ENCODE measurements around the gene CERS6. TPM values are rescaled to one million over a fixed set of nuclear protein-coding genes. Genes with fewer than 3 reads are reported as not detected.

CERS6 gene
- total and polyA plus RNA-seq, 2 of the 8 experiments (the other 6 are each of a cell fraction or from before 2014, with no cell fraction given), result 6.8 to 28.2 TPM

DNA sequence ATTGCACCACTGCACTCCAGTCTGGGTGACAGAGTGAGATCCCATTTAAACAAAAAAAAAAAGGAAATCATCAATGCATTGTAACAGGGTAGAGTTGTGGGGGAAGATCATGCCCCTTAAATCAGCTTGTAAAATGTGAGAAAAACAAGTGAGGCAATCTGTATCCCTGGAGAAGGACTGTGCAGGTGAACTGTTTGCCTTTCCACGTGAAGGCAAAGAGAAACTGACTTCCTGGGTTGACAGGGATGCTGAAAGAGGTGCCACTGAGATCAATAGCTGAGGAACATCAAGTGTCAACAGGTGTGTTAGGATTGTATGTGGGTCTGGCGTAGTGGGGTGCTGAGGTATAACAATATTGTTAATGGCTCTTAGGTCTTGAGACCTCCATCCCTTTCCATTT is 48.3 kb downstream of the CERS6 start:
- H2AK5ac ChIP-seq (ENCODE audit: low read depth, low read length), result no peak overlapping the region
- H3K23ac ChIP-seq (ENCODE audit: insufficient read length), result no peak overlapping the region
- no peak overlapping the region for H2BK12ac ChIP-seq (ENCODE audit: low read depth, low read length)
- no peak for FAIRE-seq
- WGBS, 2 experiments (ENCODE audit: extremely low coverage in 1 of 2, insufficient coverage in 1 of 2, insufficient read length in 1 of 2, insufficient replicate concordance in 2 of 2, low coverage in 1 of 2, low lambda C conversion rate in 2 of 2, missing lambda C conversion rate in 1 of 2), result 100% methylated on average over 2 of the region's 2 CpGs; no CpG with 5 or more reads in 1 of the 2 experiments
- H3K14ac ChIP-seq (ENCODE audit: insufficient read length), result no peak overlapping the region
- H3K36me3 ChIP-seq (ENCODE audit: control insufficient read depth in 2 of 4, insufficient read depth in 4 of 4, low read length in 3 of 4), result peaks cover 0 to 3% (median 0%) of the 10 kb centered on the region in 4 experiments; a peak in 1 of 8 replicates
- H3K27ac ChIP-seq (ENCODE audit: low read depth, low read length), result no peak overlapping the region
- H3K4ac ChIP-seq (replicated peaks; ENCODE audit: insufficient read length, low read depth, low read length), result no peak overlapping the region
- no peak overlapping the region for H3K4me3 ChIP-seq (ENCODE audit: extremely low read depth in 1 of 4, insufficient read depth in 2 of 4, low read depth in 3 of 4, low read length in 4 of 4)
- CTCF ChIA-PET (ENCODE audit: partially characterized antibody), result interaction anchor here (0.6 to 0.7 kb wide), 3 partner anchors 15 to 719 kb away, joined by 3 read pairs; no protein-coding TSS in a partner anchor
- H3K4me1 ChIP-seq (replicated peaks in 1 of 4; ENCODE audit: control insufficient read depth in 3 of 4, insufficient read depth in 4 of 4, low read length in 3 of 4), result peaks cover 0 to 3% (median 0%) of the 10 kb centered on the region in 4 experiments; a peak in 1 of 7 replicates
- no peak overlapping the region for H2BK20ac ChIP-seq (ENCODE audit: low read length)
- TF ChIP-seq TCF12 (IDR thresholded peaks at IDR 0.05; ENCODE audit: low read depth, low read length), result no peak
- TF ChIP-seq POLR2A (IDR thresholded peaks at IDR 0.05; ENCODE audit: control extremely low read depth in 1 of 2, low read depth in 2 of 2, low read length in 2 of 2), result no peak
- TF ChIP-seq RAD21 (IDR thresholded peaks at IDR 0.05 in 1 of 2, conservative IDR thresholded peaks at IDR 0.05 in 1 of 2; ENCODE audit: low read depth in 2 of 2, low read length in 2 of 2), result no peak
- TF ChIP-seq RXRA (IDR thresholded peaks at IDR 0.05; ENCODE audit: insufficient read depth, low read depth, low read length), result no peak
- no peak overlapping the region for H4K8ac ChIP-seq (ENCODE audit: extremely low read depth, insufficient read depth, low read length)
- no peaks in the 10 kb centered on the region for H3K27me3 ChIP-seq (replicated peaks in 1 of 4; ENCODE audit: control insufficient read depth in 3 of 4, extremely low read depth in 1 of 4, insufficient read depth in 3 of 4, low read length in 3 of 4)
- H2BK120ac ChIP-seq (replicated peaks; ENCODE audit: low read depth, low read length), result no peak overlapping the region
- POLR2A ChIA-PET (ENCODE audit: partially characterized antibody), result interaction anchor here (1.8 kb wide), 1 partner anchor 14 kb away, joined by 4 read pairs; no protein-coding TSS in a partner anchor
- no peak overlapping the region for H4K5ac ChIP-seq (ENCODE audit: insufficient read length, low read depth, low read length)
- no peak overlapping the region for H3K4me2 ChIP-seq (ENCODE audit: insufficient read depth in 1 of 2, low read depth in 2 of 2, low read length in 2 of 2)
- peaks cover 7% of the 10 kb centered on the region for H3K79me1 ChIP-seq (ENCODE audit: low read depth, low read length)
- H3K56ac ChIP-seq (replicated peaks; ENCODE audit: insufficient read length, low read depth, low read length), result no peak overlapping the region
- DNase-seq (ENCODE audit: low read depth in 1 of 2, low spot score in 2 of 2), result no peak
- no peak overlapping the region for H3K9ac ChIP-seq (replicated peaks in 1 of 4; ENCODE audit: extremely low read depth in 1 of 4, low read depth in 3 of 4, low read length in 3 of 4)
- H4K20me1 ChIP-seq (replicated peaks in 1 of 2; ENCODE audit: control insufficient read depth in 1 of 2, insufficient read depth in 2 of 2, low read length in 2 of 2), result peaks cover 0 to 1% of the 10 kb centered on the region in 2 experiments
- H4K91ac ChIP-seq (replicated peaks; ENCODE audit: insufficient read length, low read length), result no peak overlapping the region
- H3K18ac ChIP-seq (ENCODE audit: extremely low read depth, low read length), result no peak overlapping the region
- H3K79me2 ChIP-seq (ENCODE audit: control insufficient read depth in 1 of 2, insufficient read depth in 2 of 2, low read length in 2 of 2), result peaks cover 0 to 81% of the 10 kb centered on the region in 2 experiments; a peak in 3 of 4 replicates
- H2AFZ ChIP-seq (ENCODE audit: low read length), result no peak overlapping the region
- H3K9me3 ChIP-seq (ENCODE audit: insufficient read depth in 2 of 2, low read depth in 1 of 2, low read length in 1 of 2), result no peaks in the 10 kb centered on the region
- no peaks in the 10 kb centered on the region; the same call in 1 of the 2 replicates for H3K23me2 ChIP-seq (ENCODE audit: low read depth, low read length)
- H2BK15ac ChIP-seq (ENCODE audit: low read length), result no peak overlapping the region
- H2BK5ac ChIP-seq (ENCODE audit: low read depth, low read length), result no peak overlapping the region
